T-cell (primary cell): Measurements from ENCODE around the gene PAGE1. TPM values are rescaled to one million over a fixed set of nuclear protein-coding genes. Genes with fewer than 3 reads are reported as not detected.

Experiments used
- ATAC-seq, 4 experiments: fragments of 200-7000 bp in 3 of 4; fragments of 150-1000 bp in 1 of 4; cut with Tn5 transposase; replicated peaks in 1 of 4; 1 replicate in 3 of 4; 2 replicates in 1 of 4; pipeline ENCODE4 v1.10.0; 2021; ENCODE audit warnings: moderate library complexity in 3 of 4, mild to moderate bottlenecking in 2 of 4, moderate number of reproducible peaks in 1 of 4
- CTCF ChIA-PET, 2 donors: fragments of 300-600 bp; sonication (Branson Sonifier 250); formaldehyde crosslinking; loops; one replicate each; lab custom pipeline; 2022; ENCODE audit warnings: antibody characterized with exemption in 2 of 2; lab: Charles Lee
- POLR2A ChIA-PET, 2 donors: fragments of 300-600 bp; sonication (Branson Sonifier 250); formaldehyde crosslinking; loops; one replicate each; lab custom pipeline; 2022; ENCODE audit warnings: antibody characterized with exemption in 2 of 2; lab: Charles Lee
- DNase-seq, 35 experiments: peaks; one replicate each; pipeline versions ENCODE4 v3.0.0 to v3.0.0-alpha.2; 2013 to 2023
- H3K27ac ChIP-seq: one replicate; pipeline ENCODE4 v1.5.1; 2013; ENCODE audit warnings: low read length
- H3K27me3 ChIP-seq, 2 experiments: replicated peaks in 1 of 2; 1 replicate in 1 of 2; 2 replicates in 1 of 2; pipeline versions ENCODE4 v1.6.1 to v1.7.0; 2013; ENCODE audit warnings: low read length in 1 of 2, mixed read lengths in 1 of 2; ENCODE audit not compliant: control insufficient read depth in 2 of 2, insufficient read depth in 2 of 2; ENCODE audit errors: extremely low read depth in 1 of 2
- H3K36me3 ChIP-seq, 2 donors: 1 replicate in 1 of 2; 2 replicates in 1 of 2; pipeline versions ENCODE4 v1.6.1 to v1.7.0; 2013; ENCODE audit warnings: low read length in 1 of 2; ENCODE audit not compliant: control insufficient read depth in 2 of 2, insufficient read depth in 1 of 2; ENCODE audit errors: extremely low read depth in 1 of 2
- H3K4me1 ChIP-seq, 2 experiments: 1 replicate in 1 of 2; 2 replicates in 1 of 2; pipeline versions ENCODE4 v1.6.1 to v1.7.0; 2013; ENCODE audit warnings: low read length in 2 of 2, mixed read lengths in 1 of 2; ENCODE audit not compliant: insufficient read depth in 2 of 2, control insufficient read depth in 1 of 2; ENCODE audit errors: extremely low read depth in 1 of 2
- H3K4me3 ChIP-seq, 2 donors: 1 replicate in 1 of 2; 2 replicates in 1 of 2; pipeline versions ENCODE4 v1.5.1 to v1.7.0; 2013; ENCODE audit warnings: mild to moderate bottlenecking in 2 of 2, low read length in 1 of 2, moderate library complexity in 1 of 2; ENCODE audit not compliant: control insufficient read depth in 1 of 2; ENCODE audit errors: extremely low read depth in 1 of 2
- H3K9me3 ChIP-seq: 2 replicates; pipeline ENCODE4 v1.7.0; 2013
- H3K27ac Mint-ChIP-seq, 2 donors: one replicate each; pipeline ENCODE4 v1.8.0; 2020 to 2021; ENCODE audit warnings: mild to moderate bottlenecking in 2 of 2, mixed read lengths in 2 of 2
- H3K27me3 Mint-ChIP-seq, 2 donors: one replicate each; pipeline ENCODE4 v1.8.0; 2021 to 2022; ENCODE audit warnings: mixed read lengths in 2 of 2
- H3K36me3 Mint-ChIP-seq: one replicate; pipeline ENCODE4 v1.8.0; 2021; ENCODE audit warnings: mixed read lengths
- H3K4me1 Mint-ChIP-seq, 3 donors: one replicate each; pipeline ENCODE4 v1.8.0; 2020 to 2022; ENCODE audit warnings: mixed read lengths in 3 of 3, mild to moderate bottlenecking in 1 of 3
- H3K4me3 Mint-ChIP-seq, 3 donors: one replicate each; pipeline ENCODE4 v1.8.0; 2020 to 2022; ENCODE audit warnings: mild to moderate bottlenecking in 3 of 3, mixed read lengths in 3 of 3, moderate library complexity in 3 of 3
- H3K9me3 Mint-ChIP-seq, 3 donors: one replicate each; pipeline ENCODE4 v1.8.0; 2020 to 2022; ENCODE audit warnings: mixed read lengths in 3 of 3
- WGBS: methylation state at CpG from one replicate; pipeline ENCODE4 v1.1.5; 2013; ENCODE audit warnings: missing lambda C conversion rate; ENCODE audit not compliant: insufficient coverage; 5-methylcytosine and 5-hydroxymethylcytosine counted together
- total RNA-seq, 35 experiments: library from RNA in 6 of 35; stranded (reverse) in 6 of 35; fragments of 120-200 nt in 1 of 35; gene quantifications; one replicate each; pipeline versions ENCODE4 v1.2.1 to v1.2.4 and lab custom pipeline; 2013 to 2026

The PAGE1 gene
- total RNA-seq, 5 donors from 2014 or later (not counting 1 experiment from before 2014, with no cell fraction given), result not detected

DNA sequence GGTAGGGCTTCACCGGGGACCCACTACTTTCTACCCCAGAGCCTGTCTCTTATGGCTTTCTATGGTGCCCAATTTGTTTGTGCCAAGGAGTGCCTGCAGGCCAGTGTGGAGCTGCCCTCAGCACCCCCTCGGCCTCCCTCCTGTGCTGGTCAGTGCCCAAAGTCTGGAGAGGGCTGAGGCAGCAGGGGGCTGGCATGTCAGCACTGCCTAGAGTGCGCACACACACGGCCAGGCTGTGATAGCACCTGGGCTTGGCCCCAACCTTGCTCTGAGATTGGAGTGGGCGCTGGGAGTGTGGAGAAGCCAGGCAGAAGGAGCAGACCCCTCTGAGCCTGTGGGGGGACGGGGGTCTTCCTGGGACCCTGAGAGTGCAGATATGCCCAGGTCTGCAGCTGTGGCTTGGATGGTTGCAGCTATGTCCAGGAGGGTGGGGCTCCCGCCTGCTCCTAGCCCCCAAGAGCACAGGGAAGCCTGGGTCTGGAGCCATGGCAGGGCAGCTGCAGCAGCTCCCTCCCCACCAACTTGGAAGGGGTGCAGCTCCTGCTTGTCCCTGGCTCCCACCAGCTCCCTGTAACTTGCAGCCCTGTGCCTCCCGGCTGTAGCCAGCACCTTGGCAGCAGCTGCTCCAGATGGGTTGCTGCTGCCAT is 50.7 kb downstream of the PAGE1 start:
- no peak overlapping the region for H3K27ac Mint-ChIP-seq
- POLR2A ChIA-PET, result interaction anchor here in 1 of 2 donors (0.6 kb wide), 1 partner anchor 1554 kb away, joined by 4 read pairs; no protein-coding TSS in a partner anchor
- no peak for ATAC-seq

More for the DNA sequence above, 50.7 kb downstream of the PAGE1 start:
- no peaks in the 10 kb centered on the region for H3K9me3 ChIP-seq
- no peak overlapping the region for H3K27ac ChIP-seq
- DNase-seq, result no peak
- H3K4me3 Mint-ChIP-seq, result no peak overlapping the region
- no peaks in the 10 kb centered on the region for H3K4me1 ChIP-seq
- H3K36me3 ChIP-seq, result no peaks in the 10 kb centered on the region
- H3K9me3 Mint-ChIP-seq, result no peaks in the 10 kb centered on the region
- H3K36me3 Mint-ChIP-seq, result no peaks in the 10 kb centered on the region
- no peaks in the 10 kb centered on the region for H3K4me1 Mint-ChIP-seq
- CTCF ChIA-PET, result no interaction called here
- 90% methylated on average over 2 of the region's 8 CpGs for WGBS
- H3K27me3 Mint-ChIP-seq, result peaks cover 1 to 19% of the 10 kb centered on the region in 2 donors
- no peak overlapping the region for H3K4me3 ChIP-seq
- peaks cover 0 to 9% of the 10 kb centered on the region in 2 experiments for H3K27me3 ChIP-seq

Other genes starting within 250 kb of the PAGE1 start
- gene GAGE12C, start 163.8 kb downstream of the PAGE1 start, total RNA-seq, result not detected
- gene GAGE12D, start 154.3 kb downstream of the PAGE1 start, total RNA-seq, result not detected
- gene GAGE12E, start 144.7 kb downstream of the PAGE1 start, total RNA-seq, result not detected
- under 1 TPM in 2 of 5 donors, not detected in 3; 0.63 to 0.64 TPM for gene GAGE12F, start 135.1 kb downstream of the PAGE1 start, total RNA-seq
- under 1 TPM in 2 of 5 donors, not detected in 3; 0.63 to 0.64 TPM for gene GAGE12G, start 125.6 kb downstream of the PAGE1 start, total RNA-seq
- gene GAGE12H, start 116.0 kb downstream of the PAGE1 start, total RNA-seq, result not detected
- not detected for gene GAGE2A, start 106.5 kb downstream of the PAGE1 start, total RNA-seq
- gene GAGE1, start 97.0 kb downstream of the PAGE1 start, total RNA-seq, result under 1 TPM in 2 of 5 donors, not detected in 3; 0.54 to 0.72 TPM
- gene PAGE4, start 133.3 kb upstream of the PAGE1 start, total RNA-seq, result not detected
- gene USP27X, start 183.5 kb upstream of the PAGE1 start, total RNA-seq, result 1 to 10 TPM; 2.9 to 5.3 (median 3.7) TPM
- gene CLCN5, start 226.6 kb upstream of the PAGE1 start, total RNA-seq, result 1 to 10 TPM; 1.4 to 2.3 (median 2.2) TPM